ENCODE measurements around the gene PIF1. TPM values are rescaled to one million over a fixed set of nuclear protein-coding genes. Genes with fewer than 3 reads are reported as not detected.

The PIF1 gene
- total RNA-seq, 1 experiment from 2014 or later: 67.6 TPM

DNA sequence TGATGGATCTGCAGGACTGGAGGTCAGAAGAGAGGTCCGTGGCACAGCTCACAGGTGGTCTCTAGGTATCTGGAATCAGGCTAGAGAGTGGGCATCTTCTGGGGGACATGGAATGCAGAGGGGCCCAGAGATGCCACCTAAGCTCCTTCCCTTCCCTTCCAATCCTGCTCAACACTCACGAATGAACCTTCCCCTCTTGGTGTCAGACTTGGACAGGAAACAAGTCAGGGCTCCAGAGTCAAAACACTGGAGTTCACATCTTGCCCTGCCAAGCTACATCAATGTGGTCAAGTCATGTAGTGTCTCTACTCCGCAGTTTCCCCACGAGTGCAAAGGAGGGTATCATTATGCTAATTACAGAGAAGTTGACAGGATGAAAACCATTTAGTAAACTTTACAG lies 34.0 kb downstream of the PIF1 start:
- Histone ChIP-seq H3K9me2 (ENCODE audit: insufficient read depth) (no peaks in the 10 kb centered on the region), H3K27me3 (ENCODE audit: insufficient read depth, low read depth) (no peaks in the 10 kb centered on the region), H3K9me3 (ENCODE audit: insufficient read depth, low read depth) (no peaks in the 10 kb centered on the region), H3F3A (ENCODE audit: insufficient read depth, low read depth) (no peaks in the 10 kb centered on the region), H3K4me1 (replicated peaks; ENCODE audit: insufficient read depth) (no peaks in the 10 kb centered on the region), H3K4me2 (no peak overlapping the region), H3K27ac (no peak overlapping the region), H3K4me3 (no peak overlapping the region), H2AFZ (no peak overlapping the region), H3K79me2 (ENCODE audit: low read depth) (no peaks in the 10 kb centered on the region), H3K36me3 (ENCODE audit: low read depth) (no peaks in the 10 kb centered on the region), H4K20me1 (ENCODE audit: insufficient read depth) (no peaks in the 10 kb centered on the region)
- DNase-seq: no peak
- intact Hi-C loops (cut with micrococcal nuclease; ENCODE audit: unreplicated experiment): no loop called here
- ChIA-PET CTCF (interaction anchor here (0.6 to 0.7 kb wide), 2 partner anchors 271 to 287 kb away, joined by 6 to 8 read pairs; no protein-coding TSS in a partner anchor), POLR2A (ENCODE audit: unreplicated experiment) (no interaction called here)
- BruUV-seq (replicated peaks): no TSS peak
- TF ChIP-seq EZH2 (IDR thresholded peaks at IDR 0.05; ENCODE audit: low read depth): no peak
- TF ChIP-seq, protein P1, sequence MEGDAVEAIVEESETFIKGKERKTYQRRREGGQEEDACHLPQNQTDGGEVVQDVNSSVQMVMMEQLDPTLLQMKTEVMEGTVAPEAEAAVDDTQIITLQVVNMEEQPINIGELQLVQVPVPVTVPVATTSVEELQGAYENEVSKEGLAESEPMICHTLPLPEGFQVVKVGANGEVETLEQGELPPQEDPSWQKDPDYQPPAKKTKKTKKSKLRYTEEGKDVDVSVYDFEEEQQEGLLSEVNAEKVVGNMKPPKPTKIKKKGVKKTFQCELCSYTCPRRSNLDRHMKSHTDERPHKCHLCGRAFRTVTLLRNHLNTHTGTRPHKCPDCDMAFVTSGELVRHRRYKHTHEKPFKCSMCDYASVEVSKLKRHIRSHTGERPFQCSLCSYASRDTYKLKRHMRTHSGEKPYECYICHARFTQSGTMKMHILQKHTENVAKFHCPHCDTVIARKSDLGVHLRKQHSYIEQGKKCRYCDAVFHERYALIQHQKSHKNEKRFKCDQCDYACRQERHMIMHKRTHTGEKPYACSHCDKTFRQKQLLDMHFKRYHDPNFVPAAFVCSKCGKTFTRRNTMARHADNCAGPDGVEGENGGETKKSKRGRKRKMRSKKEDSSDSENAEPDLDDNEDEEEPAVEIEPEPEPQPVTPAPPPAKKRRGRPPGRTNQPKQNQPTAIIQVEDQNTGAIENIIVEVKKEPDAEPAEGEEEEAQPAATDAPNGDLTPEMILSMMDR (conservative IDR thresholded peaks at IDR 0.05): no peak

DNA sequence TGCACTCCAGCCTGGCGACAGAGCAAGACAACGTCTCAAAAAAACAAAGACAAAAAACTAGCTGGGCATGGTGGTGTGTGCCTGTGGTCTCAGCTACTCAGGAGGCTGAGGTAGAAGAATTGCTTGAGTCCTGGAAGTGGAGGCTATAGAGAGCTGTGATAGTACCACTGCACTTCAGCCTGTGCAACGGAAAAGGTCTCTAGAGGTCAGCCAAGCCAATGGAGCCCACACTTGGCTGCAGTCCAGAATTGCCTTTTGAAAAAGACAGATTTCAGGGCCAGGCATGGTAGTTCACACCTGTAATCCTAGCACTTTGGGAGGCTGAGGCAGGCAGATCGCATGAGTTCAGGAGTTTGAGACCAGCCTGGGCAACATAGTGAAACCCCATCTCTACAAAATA lies 41.7 kb downstream of the PIF1 start:
- no peaks in the 10 kb centered on the region for H3K79me2 ChIP-seq (ENCODE audit: low read depth)
- no peaks in the 10 kb centered on the region for H3K9me2 ChIP-seq (ENCODE audit: insufficient read depth)
- no peaks in the 10 kb centered on the region for H3K27me3 ChIP-seq (ENCODE audit: insufficient read depth, low read depth)
- ChIA-PET CTCF (interaction anchor here (0.6 kb wide), 2 partner anchors 18 to 34 kb away, joined by 5 to 7 read pairs; no protein-coding TSS in a partner anchor), POLR2A (ENCODE audit: unreplicated experiment) (no interaction called here)
- H3K27ac ChIP-seq: no peak overlapping the region
- H4K20me1 ChIP-seq (ENCODE audit: insufficient read depth): no peaks in the 10 kb centered on the region
- H3K9me3 ChIP-seq (ENCODE audit: insufficient read depth, low read depth): no peaks in the 10 kb centered on the region
- TF ChIP-seq EZH2 (IDR thresholded peaks at IDR 0.05; ENCODE audit: low read depth): no peak
- TF ChIP-seq, protein P1 (conservative IDR thresholded peaks at IDR 0.05): no peak
- intact Hi-C loops (cut with micrococcal nuclease; ENCODE audit: unreplicated experiment): no loop called here
- no peak overlapping the region for H3K4me3 ChIP-seq
- no peak overlapping the region for H2AFZ ChIP-seq
- H3K4me2 ChIP-seq: no peak overlapping the region
- H3K36me3 ChIP-seq (ENCODE audit: low read depth): no peaks in the 10 kb centered on the region
- no peak for DNase-seq
- no peaks in the 10 kb centered on the region for H3K4me1 ChIP-seq (replicated peaks; ENCODE audit: insufficient read depth)
- H3F3A ChIP-seq (ENCODE audit: insufficient read depth, low read depth): no peaks in the 10 kb centered on the region
- no TSS peak for BruUV-seq (replicated peaks)

DNA sequence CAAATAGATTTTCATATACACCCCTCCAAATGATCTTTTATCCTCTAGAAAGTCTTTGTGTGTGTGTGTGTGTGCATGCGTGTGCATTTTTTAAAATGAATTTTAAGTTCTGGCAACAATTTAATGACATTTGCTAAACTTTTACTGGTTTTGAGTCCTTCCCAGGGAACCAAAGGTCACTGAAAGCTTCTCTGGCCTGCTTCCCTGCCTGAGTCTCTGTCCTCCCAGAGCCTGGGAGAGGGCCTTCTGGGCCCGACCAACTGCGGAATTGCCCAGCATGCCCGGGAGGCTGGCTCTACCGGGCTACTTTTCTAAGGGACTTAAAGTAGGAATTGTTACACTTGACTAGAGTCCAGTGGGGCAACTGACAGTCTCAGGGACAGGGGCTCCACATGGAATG lies 42.7 kb downstream of the PIF1 start:
- Histone ChIP-seq H3K4me3 (no peak overlapping the region), H4K20me1 (ENCODE audit: insufficient read depth) (no peaks in the 10 kb centered on the region), H3K36me3 (ENCODE audit: low read depth) (no peaks in the 10 kb centered on the region), H3K4me1 (replicated peaks; ENCODE audit: insufficient read depth) (no peaks in the 10 kb centered on the region), H3K4me2 (no peak overlapping the region), H3K27me3 (ENCODE audit: insufficient read depth, low read depth) (no peaks in the 10 kb centered on the region), H3K9me2 (ENCODE audit: insufficient read depth) (no peaks in the 10 kb centered on the region), H3K27ac (no peak overlapping the region), H3F3A (ENCODE audit: insufficient read depth, low read depth) (no peaks in the 10 kb centered on the region), H2AFZ (no peak overlapping the region), H3K79me2 (ENCODE audit: low read depth) (no peaks in the 10 kb centered on the region), H3K9me3 (ENCODE audit: insufficient read depth, low read depth) (no peaks in the 10 kb centered on the region)
- DNase-seq: no peak
- BruUV-seq (replicated peaks): no TSS peak
- TF ChIP-seq, protein P1 (conservative IDR thresholded peaks at IDR 0.05): no peak
- no peak for TF ChIP-seq EZH2 (IDR thresholded peaks at IDR 0.05; ENCODE audit: low read depth)
- intact Hi-C loops (cut with micrococcal nuclease; ENCODE audit: unreplicated experiment): no loop called here
- ChIA-PET CTCF (no interaction called here), POLR2A (ENCODE audit: unreplicated experiment) (no interaction called here)
